Fibroblast of lung (primary cell): ENCODE measurements around the gene GABBR2.

Experiments
- CTCF ChIP-seq, 2 donors: IDR thresholded peaks in 1 of 2; conservative IDR thresholded peaks in 1 of 2; 1 replicate in 1 of 2; 2 replicates in 1 of 2; pipeline ENCODE4 v1.5.1; 2011 to 2012; ENCODE audit warnings: low read length in 2 of 2, control low read depth in 1 of 2, inconsistent platforms in 1 of 2, low read depth in 1 of 2, mild to moderate bottlenecking in 1 of 2
- EZH2 ChIP-seq: IDR thresholded peaks from 2 replicates; pipeline ENCODE4 v1.5.1; 2012; ENCODE audit warnings: low read length, control low read depth, mild to moderate bottlenecking; ENCODE audit errors: missing control alignments

DNA sequence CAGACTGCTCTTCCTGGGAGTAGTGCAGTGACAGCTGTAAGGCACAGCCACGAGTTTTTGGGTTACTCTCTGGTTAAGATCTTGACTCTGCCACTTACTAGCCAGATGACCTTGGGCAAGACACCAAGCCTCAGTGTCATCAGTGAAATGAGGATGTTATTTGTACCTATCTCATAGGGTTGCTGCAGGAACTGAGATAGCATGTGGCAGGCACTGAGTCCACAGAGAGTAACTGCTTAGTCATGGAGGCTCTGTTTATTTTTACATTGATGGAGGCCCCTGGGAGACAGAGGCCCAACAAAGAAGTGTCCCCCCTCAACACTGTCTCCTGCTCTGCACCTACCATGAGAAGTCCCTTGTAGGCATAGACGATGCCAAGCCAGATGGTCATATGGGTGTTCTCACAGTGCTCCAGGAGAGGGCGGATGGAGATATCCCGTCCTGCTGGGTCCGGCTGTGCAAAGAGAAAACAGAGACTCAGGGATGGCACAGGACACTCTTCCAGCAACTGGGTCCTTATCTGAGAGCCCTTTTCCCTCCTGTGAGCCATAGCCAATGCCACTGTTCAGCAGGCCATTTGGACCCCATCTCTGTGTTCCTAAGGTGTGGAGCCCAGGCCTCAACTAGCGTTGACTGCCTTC, 397.9 kb downstream of the GABBR2 start:
- TF ChIP-seq CTCF (conservative IDR thresholded peaks at IDR 0.05 in 1 of 2, IDR thresholded peaks at IDR 0.05 in 1 of 2; ENCODE audit: low read depth in 1 of 2, low read length in 2 of 2) (no peak), EZH2 (no peak)
